Measurements from ENCODE around the gene LPXN. TPM values are rescaled to one million over a fixed set of nuclear protein-coding genes. Genes with fewer than 3 reads are reported as not detected.

Gene LPXN
- total RNA-seq, 3 donors from 2014 or later: 9.2 to 21.9 (median 18.3) TPM

DNA sequence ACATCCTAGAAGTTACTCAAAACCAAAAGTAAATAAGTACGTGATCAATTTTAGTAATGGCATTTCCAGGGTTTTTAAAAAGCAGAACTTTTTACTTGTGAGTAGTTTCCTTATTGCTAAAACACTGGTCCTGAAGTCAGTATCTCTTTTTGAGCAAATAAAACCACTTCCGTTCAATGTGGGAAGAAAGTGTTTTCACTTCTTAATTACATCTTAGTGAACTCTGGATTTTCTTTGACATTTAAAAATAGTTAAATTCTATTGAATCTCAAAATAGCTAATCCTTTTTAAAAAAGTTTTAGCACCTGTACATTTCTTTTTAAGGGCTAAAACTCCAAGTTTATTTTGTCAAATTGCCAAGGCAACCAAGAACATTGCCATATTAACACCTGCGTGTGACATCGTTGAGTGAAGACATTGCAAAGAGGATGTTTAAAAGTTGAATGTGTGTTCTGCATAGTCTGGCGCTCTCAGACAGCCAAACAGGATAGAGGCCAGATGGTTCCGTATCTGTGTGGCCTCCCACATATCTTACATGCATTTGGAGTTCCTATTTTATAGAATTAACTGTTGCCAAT, 50.5 kb downstream of the LPXN start:
- intact Hi-C loops (cut with DNase I; ENCODE audit: low total_unique reads): no loop called here
- TF ChIP-seq CTCF (IDR thresholded peaks at IDR 0.05) (no peak), POLR2AphosphoS5 (IDR thresholded peaks at IDR 0.05) (no peak), POLR2A (IDR thresholded peaks at IDR 0.05) (no peak)
- no peak for DNase-seq (ENCODE audit: low spot score in 2 of 2)
- Histone ChIP-seq H3K27ac (no peak overlapping the region), H3K36me3 (no peaks in the 10 kb centered on the region), H3K9me3 (no peaks in the 10 kb centered on the region), H3K27me3 (no peaks in the 10 kb centered on the region), H3K4me3 (no peak overlapping the region), H3K4me1 (no peaks in the 10 kb centered on the region)

DNA sequence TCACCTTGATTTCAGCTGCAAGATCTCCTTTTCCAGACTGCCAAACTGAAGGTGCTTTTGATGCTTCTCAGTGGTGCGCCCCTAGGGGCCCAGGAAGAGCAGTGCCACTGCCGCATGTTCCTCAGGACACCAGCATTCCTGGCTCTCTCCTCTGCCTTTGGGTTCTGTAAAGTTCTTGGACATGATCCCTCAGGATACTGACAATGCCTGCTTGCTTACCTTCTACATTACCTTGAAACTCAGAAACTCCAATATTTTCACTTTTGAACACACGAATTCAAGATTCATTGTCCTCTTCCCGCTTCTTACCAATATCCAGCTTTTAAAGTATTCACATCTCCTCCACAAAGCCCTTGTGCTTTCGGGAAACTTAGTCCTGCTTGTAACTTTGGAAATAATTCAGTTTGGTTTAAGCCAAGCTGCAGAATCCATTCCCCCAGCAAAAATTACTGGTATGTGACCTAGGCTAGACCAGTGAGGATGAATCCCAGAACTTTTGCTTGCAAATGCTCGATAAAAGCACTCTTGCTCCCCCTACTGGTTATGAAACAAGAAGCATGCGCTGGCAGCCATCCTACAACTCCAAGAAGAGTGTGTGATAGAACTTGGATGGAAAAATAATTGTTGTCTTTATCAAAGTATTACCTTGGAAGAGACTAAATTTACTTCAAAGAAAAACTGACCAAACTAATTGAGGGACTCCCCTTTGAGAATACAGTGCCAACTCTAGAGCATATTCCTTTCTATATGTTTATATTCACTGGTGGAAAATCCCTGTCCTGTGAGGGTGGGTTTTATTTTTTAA, 51.2 kb downstream of the LPXN start:
- TF ChIP-seq CTCF (IDR thresholded peaks at IDR 0.05) (peak; percentile 36 to 62 (median 52)), POLR2AphosphoS5 (IDR thresholded peaks at IDR 0.05) (no peak)
- intact Hi-C loops (cut with DNase I; ENCODE audit: low total_unique reads): no loop called here
- H3K9me3 ChIP-seq: no peaks in the 10 kb centered on the region
- DNase-seq (ENCODE audit: low spot score in 2 of 2): peak; percentile 66 to 71
- no peaks in the 10 kb centered on the region for H3K27me3 ChIP-seq
- peak overlapping the region in 2 of 3 donors; percentile 20 to 51 for H3K4me3 ChIP-seq
- H3K4me1 ChIP-seq: no peaks in the 10 kb centered on the region
- H3K36me3 ChIP-seq: no peaks in the 10 kb centered on the region
- peak overlapping the region in 1 of 2 donors; percentile 21 for H3K27ac ChIP-seq

GRCh38 chr11:58513747-58514367, 61.8 kb downstream of the LPXN start:
- intact Hi-C loops (cut with DNase I; ENCODE audit: low total_unique reads): no loop called here
- no peak overlapping the region for H3K27ac ChIP-seq
- TF ChIP-seq CTCF (IDR thresholded peaks at IDR 0.05) (peak in 2 of 3 donors; percentile 42 to 62), POLR2A (IDR thresholded peaks at IDR 0.05) (no peak)
- no peaks in the 10 kb centered on the region for H3K9me3 ChIP-seq
- no peaks in the 10 kb centered on the region for H3K36me3 ChIP-seq
- H3K4me1 ChIP-seq: no peaks in the 10 kb centered on the region
- H3K4me3 ChIP-seq: no peak overlapping the region
- no peak for DNase-seq (ENCODE audit: low spot score in 2 of 2)
- no peaks in the 10 kb centered on the region for H3K27me3 ChIP-seq

DNA sequence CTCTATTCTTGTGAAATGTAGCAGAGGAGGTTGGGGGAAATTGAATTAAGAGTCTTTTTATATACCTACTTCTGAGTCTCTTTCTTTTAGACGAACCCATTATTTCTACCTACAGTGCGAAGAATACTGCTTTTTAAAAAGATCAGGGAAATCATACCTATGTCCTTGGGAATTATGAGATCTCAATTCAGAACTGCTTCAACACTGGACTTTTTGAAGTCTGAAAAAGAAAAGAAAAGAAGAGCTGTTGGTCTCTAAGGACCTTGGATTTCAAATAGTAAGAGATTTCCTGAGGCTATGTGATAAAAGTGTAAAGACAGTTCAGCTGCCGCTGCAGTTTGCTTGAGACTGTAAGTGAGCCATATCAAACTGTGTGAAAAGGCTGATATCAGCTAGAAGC, 64.0 kb downstream of the LPXN start:
- H3K27ac ChIP-seq: no peak overlapping the region
- intact Hi-C loops (cut with DNase I; ENCODE audit: low total_unique reads): no loop called here
- H3K4me1 ChIP-seq: no peaks in the 10 kb centered on the region
- no peak for DNase-seq (ENCODE audit: low spot score in 2 of 2)
- no peak overlapping the region for H3K4me3 ChIP-seq
- no peaks in the 10 kb centered on the region for H3K27me3 ChIP-seq
- H3K36me3 ChIP-seq: no peaks in the 10 kb centered on the region
- TF ChIP-seq CTCF (IDR thresholded peaks at IDR 0.05) (no peak), POLR2AphosphoS5 (IDR thresholded peaks at IDR 0.05) (no peak), POLR2A (IDR thresholded peaks at IDR 0.05) (no peak)
- H3K9me3 ChIP-seq: no peaks in the 10 kb centered on the region

- H3K27me3 ChIP-seq: no peaks in the 10 kb centered on the region
- intact Hi-C loops (cut with DNase I; ENCODE audit: low total_unique reads): no loop called here
- TF ChIP-seq POLR2A (IDR thresholded peaks at IDR 0.05) (no peak), POLR2AphosphoS5 (IDR thresholded peaks at IDR 0.05) (no peak), CTCF (IDR thresholded peaks at IDR 0.05) (no peak)
- H3K9me3 ChIP-seq: no peaks in the 10 kb centered on the region
- no peaks in the 10 kb centered on the region for H3K4me1 ChIP-seq
- H3K27ac ChIP-seq: no peak overlapping the region
- no peaks in the 10 kb centered on the region for H3K36me3 ChIP-seq
- DNase-seq (ENCODE audit: low spot score in 2 of 2): no peak
- no peak overlapping the region for H3K4me3 ChIP-seq
Observed at GRCh38 chr11:58509748-58510147, 65.9 kb downstream of the LPXN start.
